Raji (cell line): ENCODE measurements around the gene CCDC69.

Experiments used
- POLR2A ChIP-seq: IDR thresholded peaks from 2 replicates; pipeline ENCODE4 v1.6.1; 2011; ENCODE audit warnings: low read depth, low read length, control low read depth; ENCODE audit not compliant: insufficient read depth

CCDC69 gene

DNA sequence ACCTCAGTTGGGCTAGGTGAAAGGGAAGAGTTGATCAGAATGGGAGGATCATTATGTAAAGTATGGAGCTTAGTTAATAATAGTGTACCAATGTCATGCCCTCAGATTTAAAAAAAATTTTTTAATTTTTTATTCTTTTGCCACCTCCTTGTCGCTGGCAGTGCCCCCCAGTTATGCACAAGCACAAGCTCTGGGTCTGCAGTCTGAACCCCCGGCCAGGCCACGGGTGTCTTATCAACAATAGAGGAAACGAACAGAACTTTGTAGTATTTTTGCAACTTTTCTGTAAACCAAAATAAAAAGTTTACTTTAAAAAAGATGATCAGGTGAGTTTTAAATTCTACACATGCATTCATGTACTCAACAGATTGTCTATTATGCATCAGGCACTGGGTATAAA is 27.7 kb upstream of the CCDC69 start:
- TF ChIP-seq POLR2A, result no peak

DNA sequence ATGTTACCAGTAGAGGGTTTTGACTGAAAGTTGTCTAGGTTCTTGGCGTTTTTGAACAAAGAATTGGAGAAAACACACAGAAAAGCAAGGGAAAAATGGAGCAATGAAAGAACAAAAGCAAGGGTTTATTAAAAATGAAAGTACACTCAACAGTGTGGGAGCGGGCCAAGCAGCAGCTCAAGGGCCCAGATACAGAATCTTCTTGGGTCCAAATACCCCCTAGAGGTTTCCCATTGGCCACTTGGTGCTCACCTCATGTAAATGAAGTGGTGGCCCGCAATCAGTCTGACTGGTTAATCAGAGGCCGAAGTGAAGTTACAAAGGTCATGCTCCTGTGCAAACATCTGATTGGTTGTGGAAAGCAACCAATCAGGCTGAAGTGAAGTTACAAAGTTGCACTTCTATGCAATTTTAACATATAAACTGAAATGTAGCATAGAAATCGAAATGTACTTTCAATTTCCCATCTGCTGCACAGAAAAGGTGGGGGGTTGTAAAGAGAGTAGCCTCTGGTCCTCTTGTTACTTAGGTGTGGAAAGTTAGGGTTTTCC is 27.2 kb upstream of the CCDC69 start:
- no peak for TF ChIP-seq POLR2A

DNA sequence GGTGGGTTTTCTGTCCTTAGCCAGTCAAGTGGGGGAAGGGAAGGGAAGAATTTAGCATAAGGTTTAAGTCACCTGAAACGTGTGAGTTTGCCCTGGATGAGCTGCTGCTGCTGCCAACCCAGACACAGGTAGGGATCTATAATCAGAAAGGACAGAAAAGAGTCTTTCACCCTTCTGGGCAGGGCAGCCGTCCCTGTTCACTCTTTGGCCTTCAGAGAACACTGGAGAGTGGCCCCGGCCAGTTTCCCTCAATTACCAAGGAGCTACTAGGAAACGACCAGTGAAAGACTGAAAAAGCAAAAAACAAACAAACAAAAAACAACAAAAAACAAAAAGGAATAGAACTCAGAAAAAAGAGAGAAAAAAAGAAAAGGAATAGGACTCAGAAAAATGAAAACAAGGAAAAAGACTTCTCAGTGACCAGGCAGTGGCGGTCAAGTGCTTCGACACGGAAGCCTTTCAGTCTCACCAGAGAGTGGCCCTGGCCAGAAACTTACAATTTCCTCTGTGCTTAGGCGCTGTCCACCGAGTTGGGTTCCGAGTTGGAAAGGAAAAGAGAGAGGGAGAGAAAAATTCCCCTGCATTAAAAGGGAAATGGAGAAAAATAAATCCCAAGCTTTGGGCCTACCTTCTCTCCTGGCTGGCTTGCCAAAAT is 26.6 kb upstream of the CCDC69 start:
- TF ChIP-seq POLR2A, result no peak

DNA sequence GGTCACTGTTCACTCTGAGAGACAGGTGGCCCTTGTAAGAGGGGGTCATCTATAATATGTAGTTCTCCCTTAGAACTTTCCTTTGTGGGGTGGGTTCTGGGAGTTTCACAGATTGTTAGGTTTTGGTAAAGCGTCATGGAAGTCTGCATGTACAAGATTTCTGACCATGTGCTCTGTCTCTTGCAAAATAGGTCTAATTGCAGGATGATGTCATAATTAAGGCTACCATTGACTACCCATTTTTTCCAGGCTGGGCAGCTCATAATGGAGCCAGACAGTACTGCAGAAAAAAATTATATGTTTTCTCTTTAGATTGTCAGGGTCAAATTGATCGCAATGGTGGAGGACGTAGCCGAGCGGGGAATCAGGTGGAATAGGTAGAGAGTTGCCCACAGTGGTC is 25.4 kb upstream of the CCDC69 start:
- TF ChIP-seq POLR2A, result no peak

DNA sequence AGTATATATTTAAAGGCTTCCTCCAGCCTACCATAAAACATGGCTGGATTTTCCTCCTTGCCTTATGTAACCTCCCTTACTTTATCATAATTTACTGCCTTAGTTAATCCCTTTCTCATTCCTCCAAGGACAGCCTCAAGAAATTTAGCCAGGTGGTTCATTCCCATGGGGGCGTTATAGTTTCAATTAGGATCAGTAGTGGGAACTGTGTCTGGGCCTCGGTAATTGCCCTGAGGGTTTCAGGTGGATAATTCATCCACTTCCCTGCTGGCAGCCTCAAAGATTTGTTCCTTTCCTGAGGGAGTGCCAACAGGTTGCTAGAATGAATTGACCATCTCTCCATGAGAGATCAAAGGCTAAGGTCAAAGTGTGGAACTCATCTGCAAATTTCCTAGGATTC is 24.8 kb upstream of the CCDC69 start:
- TF ChIP-seq POLR2A, result no peak

DNA sequence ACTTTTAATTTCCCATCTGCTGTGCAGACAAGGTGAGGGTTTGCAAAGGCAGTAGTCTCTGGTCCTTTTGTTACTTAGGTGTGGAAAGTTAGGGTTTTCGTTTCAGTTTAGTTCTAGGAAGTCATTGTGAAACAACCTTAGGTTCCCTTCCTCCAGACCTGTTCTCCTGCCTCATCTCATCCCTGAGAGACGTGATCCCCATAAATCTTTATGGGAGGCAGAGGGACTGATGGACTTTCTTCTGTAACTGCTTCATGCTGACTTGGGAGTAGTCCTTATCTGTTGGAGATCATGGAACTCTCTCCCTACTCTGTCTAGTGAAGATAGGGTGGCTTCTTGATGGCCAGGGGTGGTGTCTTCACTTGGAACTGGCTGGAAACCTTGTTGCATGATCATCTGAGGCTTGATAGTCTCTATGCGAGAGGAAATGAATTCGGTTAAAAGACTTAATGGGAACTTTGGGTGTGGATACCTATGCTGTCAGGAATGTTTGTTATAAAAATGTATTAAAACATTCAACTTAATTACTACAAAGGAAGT is 21.9 kb upstream of the CCDC69 start:
- TF ChIP-seq POLR2A, result no peak

DNA sequence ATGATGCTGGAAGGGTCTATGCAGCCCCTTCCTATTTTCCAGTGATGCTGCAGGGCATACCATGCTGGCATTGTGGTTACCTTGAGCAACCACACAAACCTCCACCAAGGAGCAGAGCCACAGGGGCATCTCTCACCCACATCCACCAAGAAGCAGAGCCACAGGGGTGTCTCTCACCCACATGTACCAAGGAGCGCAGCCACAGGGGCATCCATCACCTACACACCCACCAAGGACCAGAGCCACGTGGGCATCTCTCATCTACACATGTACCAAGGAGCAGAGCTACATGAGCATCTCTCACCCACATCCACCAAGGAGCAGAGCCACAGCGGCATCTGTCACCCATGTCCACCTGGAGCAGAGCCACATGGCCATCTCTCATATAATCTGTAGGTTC is 20.3 kb upstream of the CCDC69 start:
- no peak for TF ChIP-seq POLR2A

DNA sequence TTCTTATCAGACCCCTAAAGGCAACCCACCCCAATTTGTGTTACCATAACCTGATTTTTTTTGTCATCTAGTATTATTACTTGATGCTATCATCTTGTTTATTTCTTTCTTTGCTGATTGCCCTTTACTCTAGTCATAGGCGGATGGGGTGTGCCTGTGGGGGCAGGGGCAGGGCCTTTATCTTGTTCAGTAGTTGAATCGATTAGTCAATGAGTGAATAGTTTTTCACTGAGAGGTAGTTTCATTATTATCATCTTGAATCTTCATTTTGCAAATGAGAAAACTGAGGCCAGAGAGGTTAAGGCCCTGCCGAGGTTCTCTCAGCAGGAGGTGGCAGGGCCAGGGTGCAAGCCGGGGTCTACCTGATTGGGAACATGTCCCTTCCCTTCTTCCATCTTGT is 19.7 kb upstream of the CCDC69 start:
- no peak for TF ChIP-seq POLR2A

DNA sequence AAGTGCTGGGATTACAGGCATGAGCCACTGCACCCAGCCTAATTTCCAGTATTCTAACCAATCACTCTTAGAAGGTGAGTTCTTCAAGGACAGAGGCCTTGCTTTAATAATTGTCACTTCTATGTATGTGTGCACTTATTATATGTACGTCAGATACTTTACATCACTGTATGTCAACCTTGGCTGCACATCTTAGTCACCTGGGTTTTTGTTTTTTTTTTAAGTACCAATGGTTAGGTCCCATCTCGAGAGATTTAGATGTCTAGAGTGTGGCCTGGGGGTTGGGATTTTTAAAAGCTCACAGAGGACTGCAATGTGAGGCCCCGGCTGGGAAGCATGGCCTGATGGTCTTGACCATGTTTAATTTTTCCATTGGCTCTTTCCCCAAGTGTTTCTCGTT is 19.2 kb upstream of the CCDC69 start:
- TF ChIP-seq POLR2A, result no peak

DNA sequence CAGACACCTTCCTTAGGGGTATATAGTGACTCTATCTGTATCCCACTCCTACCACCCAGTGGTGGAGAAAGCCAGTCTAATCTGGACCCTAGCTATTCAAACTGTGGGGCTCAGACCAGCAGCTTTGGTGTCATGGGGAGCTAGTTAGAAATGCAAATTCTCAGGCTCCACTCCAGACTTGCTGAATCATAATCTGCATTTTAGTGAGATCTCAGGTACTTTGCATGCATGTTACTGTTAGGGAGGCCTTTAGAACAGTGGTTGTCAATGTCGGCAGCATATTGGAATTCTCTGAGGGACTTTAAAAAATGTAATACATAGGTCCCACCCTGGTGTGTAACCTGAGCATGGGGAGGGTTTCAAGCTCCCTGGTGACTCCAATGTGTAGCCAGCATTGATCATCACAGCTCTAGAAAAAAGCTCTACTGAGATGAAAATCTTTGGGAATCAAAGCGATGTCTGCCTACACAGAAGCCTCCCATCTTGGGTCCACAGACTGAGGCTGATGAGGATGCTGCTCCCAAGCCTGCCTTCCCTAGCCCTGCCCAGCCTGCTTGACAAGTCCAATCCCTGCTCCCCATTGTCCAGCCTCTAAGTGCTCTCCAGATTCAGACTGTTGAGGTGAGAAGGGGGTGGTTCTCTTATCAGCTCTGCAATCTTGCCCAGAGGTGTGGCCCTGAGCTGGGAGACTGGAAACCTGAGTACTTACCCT is 17.2 kb upstream of the CCDC69 start:
- 0 out of 2 replicates have a peak, but pooled peaks have one; percentile 32 for TF ChIP-seq POLR2A

DNA sequence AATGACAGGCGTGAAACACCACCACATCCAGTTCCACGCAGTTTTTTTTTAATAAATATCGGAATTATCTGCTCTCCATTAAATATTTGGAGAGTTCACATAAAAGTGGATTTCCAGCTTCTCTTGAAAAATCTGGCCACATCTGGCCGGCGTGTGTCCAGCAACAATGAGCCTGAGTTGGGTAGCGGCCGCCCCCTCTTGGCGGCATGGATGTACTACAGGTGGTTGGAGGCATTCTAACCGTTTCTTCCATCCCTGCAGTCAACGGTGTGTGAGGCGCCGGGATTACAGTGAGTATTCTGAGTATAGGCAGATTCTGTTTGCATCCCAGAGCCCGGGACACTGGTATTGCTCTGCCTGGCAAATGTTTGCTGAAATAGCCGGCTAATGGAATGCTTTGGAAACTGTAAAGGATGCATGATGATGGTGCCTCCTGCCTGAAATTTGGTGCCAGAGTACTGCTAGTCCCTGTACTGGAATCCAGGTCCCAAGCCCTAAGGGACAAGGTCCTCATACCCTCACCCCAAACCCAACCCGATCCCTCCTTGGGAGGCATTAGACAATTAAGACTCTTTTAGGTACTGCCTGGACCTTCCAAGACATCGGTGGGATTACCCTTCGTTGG is 15.5 kb upstream of the CCDC69 start:
- no peak for TF ChIP-seq POLR2A

DNA sequence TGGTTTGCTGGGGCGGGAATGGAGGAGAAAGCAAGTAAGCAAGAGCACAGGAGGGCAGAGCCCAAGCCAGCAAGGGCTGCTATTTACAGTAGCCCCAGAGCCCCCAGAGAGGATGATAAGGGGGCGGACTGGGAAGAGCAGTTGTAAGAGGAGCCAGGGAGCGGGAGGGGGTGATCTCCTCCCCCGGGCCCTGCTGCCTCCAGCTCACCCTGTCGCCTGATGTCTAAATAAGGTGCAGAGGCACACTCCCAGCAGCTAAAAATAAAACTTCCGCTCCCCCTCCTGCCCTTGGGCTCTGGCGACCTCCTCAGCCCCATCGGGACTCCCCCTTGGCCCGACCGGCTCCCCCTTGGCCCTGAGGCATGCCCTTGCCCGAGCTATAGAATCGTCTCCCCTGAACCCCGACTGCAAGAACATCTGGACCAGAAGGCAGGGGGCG is 14.4 kb upstream of the CCDC69 start:
- no peak for TF ChIP-seq POLR2A

DNA sequence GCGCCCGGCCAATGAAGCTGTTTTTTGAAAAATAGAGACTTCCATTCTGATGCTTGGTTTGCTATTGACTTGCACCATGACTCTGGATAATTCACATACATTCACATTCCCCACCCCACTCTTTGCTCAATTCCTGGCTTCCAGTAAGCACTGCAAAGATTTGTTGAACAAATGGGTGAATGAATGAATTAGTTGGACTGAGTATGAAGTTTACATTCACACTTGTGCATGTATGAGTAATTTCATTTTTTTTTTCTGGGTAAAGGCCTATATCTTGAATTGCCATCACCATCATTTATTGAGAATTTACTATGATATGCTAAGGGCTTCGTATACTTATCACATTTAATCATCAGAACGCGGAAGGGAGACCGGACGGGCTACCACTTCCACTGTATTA is 13.8 kb upstream of the CCDC69 start:
- TF ChIP-seq POLR2A, result no peak

DNA sequence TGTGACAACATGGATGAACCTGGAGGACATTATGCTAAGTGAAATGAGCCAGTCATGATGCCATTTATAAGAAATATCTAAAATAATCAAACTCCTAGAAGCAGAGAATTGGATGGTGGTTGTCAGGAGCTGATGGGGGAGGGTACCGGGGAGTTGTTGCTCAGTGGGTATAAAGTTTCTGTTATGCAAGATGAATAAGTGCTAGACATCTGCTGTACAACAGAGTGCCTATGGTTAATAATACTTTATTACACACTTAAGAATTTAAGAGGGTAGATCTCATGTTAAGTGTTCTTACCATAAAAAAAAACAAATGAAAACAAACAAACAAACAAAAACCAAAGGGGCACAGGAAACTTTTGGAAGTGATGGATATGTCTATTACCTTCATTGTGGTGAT is 13.0 kb upstream of the CCDC69 start:
- no peak for TF ChIP-seq POLR2A

DNA sequence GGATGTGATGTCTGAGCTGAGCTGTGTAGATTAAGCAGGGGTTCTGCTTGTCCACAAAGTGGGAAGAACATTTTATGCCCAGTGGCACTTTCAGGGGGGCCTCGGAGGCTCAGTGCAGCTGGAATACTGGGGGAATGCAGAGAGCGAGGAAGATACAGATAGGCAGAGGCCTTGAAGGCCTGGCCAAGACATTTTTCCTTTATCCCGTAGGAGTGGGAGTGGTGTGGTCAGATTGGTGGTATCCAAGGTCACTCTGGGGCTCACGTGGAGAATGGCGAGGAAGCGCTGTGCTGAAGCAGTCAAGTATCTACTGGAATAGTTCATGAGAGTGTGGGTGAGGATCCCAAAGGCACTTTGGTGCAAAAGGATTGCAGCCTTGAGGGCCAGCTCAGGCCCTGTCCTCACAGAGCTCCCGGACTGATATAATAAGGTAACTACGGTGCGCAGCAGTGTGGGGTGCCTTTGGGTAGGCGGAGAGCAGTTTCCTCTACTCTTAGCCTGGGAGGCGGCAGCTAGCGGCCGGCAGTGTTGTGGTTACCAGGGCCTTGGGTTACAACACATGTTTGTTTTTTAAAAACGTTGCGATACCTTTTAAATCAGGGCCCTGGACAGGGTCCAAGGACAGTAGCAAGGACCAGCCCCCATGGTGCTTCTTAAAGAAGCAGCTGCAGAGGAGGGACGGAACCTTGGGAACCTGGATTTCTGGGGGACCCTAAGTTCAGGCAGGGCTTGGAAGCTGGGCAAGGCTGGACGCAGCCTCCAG is 10.8 kb upstream of the CCDC69 start:
- TF ChIP-seq POLR2A, result no peak
